A673 (cell line): ENCODE results near the gene ATP10A. TPM values are rescaled to one million over a fixed set of nuclear protein-coding genes. Genes with fewer than 3 reads are reported as not detected.

ENCODE experiments used
- BruUV-seq: library from RNA; stranded (reverse); fragments of 400-500 nt; replicated peaks from 2 replicates; lab custom pipeline; 2021; lab: Mats Ljungman, UMichigan
- CTCF ChIA-PET: fragments of 300-600 bp; sonication (Branson Sonifier 250); formaldehyde crosslinking; loops from one replicate; lab custom pipeline; 2022; ENCODE audit warnings: antibody characterized with exemption; lab: Charles Lee
- POLR2A ChIA-PET: fragments of 300-600 bp; sonication (Branson Sonifier 250); formaldehyde crosslinking; loops from one replicate; lab custom pipeline; 2022; ENCODE audit warnings: antibody characterized with exemption; ENCODE audit not compliant: low non-redundant PET; lab: Charles Lee
- DNase-seq: peaks from one replicate; pipeline ENCODE4 v3.0.0-alpha.2; 2015; ENCODE audit warnings: low spot score
- H3K27ac ChIP-seq: fragments of 200-600 bp; sonication (generic); 2 replicates; pipeline ENCODE4 v1.5.1; 2016; ENCODE audit warnings: mixed run types, low read depth, mild to moderate bottlenecking, mixed read lengths, antibody characterized with exemption, low read length; ENCODE audit not compliant: poor library complexity, severe bottlenecking
- H3K27me3 ChIP-seq: fragments of 200-600 bp; sonication (generic); replicated peaks from 2 replicates; pipeline ENCODE4 v1.6.1; 2017; ENCODE audit warnings: mixed run types, low read depth, mild to moderate bottlenecking, mixed read lengths, antibody characterized with exemption, low read length; ENCODE audit not compliant: insufficient read depth, poor library complexity
- H3K36me3 ChIP-seq: fragments of 200-600 bp; sonication (generic); 2 replicates; pipeline ENCODE4 v1.6.1; 2016; ENCODE audit warnings: mixed run types, mild to moderate bottlenecking, mixed read lengths, antibody characterized with exemption, low read length; ENCODE audit not compliant: insufficient read depth, poor library complexity, severe bottlenecking
- H3K4me1 ChIP-seq: fragments of 200-600 bp; sonication (generic); 2 replicates; pipeline ENCODE4 v1.6.1; 2017; ENCODE audit warnings: mixed run types, mild to moderate bottlenecking, mixed read lengths, antibody characterized with exemption, low read length; ENCODE audit not compliant: insufficient read depth, poor library complexity, severe bottlenecking
- H3K4me3 ChIP-seq: fragments of 200-600 bp; sonication (generic); 2 replicates; pipeline ENCODE4 v1.5.1; 2016; ENCODE audit warnings: low read depth, mixed run types, mild to moderate bottlenecking, mixed read lengths, low read length; ENCODE audit not compliant: poor library complexity, severe bottlenecking
- H3K9me3 ChIP-seq: fragments of 200-600 bp; sonication (generic); 2 replicates; pipeline ENCODE4 v1.6.1; 2016; ENCODE audit warnings: mixed run types, low read depth, mild to moderate bottlenecking, mixed read lengths, antibody characterized with exemption, low read length; ENCODE audit not compliant: poor library complexity, severe bottlenecking
- CTCF ChIP-seq: fragments of 300-800, 200-600 bp; sonication (generic); conservative IDR thresholded peaks from 2 replicates; pipeline ENCODE4 v1.5.1; 2017; ENCODE audit warnings: low read depth, mild to moderate bottlenecking, antibody characterized with exemption, low read length, moderate library complexity, mixed read lengths
- EZH2 ChIP-seq: fragments of 200-600 bp; sonication (generic); IDR thresholded peaks from 2 replicates; pipeline ENCODE4 v1.6.1; 2017; ENCODE audit warnings: borderline replicate concordance, low read depth, mild to moderate bottlenecking, mixed read lengths, antibody characterized with exemption, low read length; ENCODE audit not compliant: poor library complexity, severe bottlenecking
- intact Hi-C: fragments of 100-400 bp; cut with micrococcal nuclease; formaldehyde crosslinking; loops from one replicate; pipeline ENCODE4 v1.10.0; 2022; ENCODE audit not compliant: unreplicated experiment
- total RNA-seq: library from RNA; stranded (reverse); gene quantifications from 2 replicates; pipeline ENCODE4 v1.2.3, GENCODE V29; 2021

ATP10A gene
- total RNA-seq, 1 experiment from 2014 or later = not detected

GRCh38 chr15:25795712-25796111 is 67.4 kb downstream of the ATP10A start:
- no peak for DNase-seq
- Histone ChIP-seq H3K36me3 (no peaks in the 10 kb centered on the region), H3K4me3 (no peak overlapping the region), H3K27ac (no peak overlapping the region), H3K4me1 (no peaks in the 10 kb centered on the region), H3K9me3 (peaks cover 7% of the 10 kb centered on the region), H3K27me3 (no peaks in the 10 kb centered on the region)
- ChIA-PET POLR2A (no interaction called here), CTCF (no interaction called here)
- TF ChIP-seq EZH2 = no peak
- no peak for TF ChIP-seq CTCF
- intact Hi-C loops = no loop called here
- BruUV-seq = no TSS peak

- Histone ChIP-seq H3K27ac (no peak overlapping the region), H3K4me3 (no peak overlapping the region), H3K4me1 (no peaks in the 10 kb centered on the region), H3K27me3 (no peaks in the 10 kb centered on the region), H3K36me3 (no peaks in the 10 kb centered on the region), H3K9me3 (peaks cover 7% of the 10 kb centered on the region)
- BruUV-seq = no TSS peak
- ChIA-PET POLR2A (no interaction called here), CTCF (no interaction called here)
- no peak for DNase-seq
- no peak for TF ChIP-seq EZH2
- no peak for TF ChIP-seq CTCF
- intact Hi-C loops = no loop called here
Measured at GRCh38 chr15:25795061-25795460, 68.1 kb downstream of the ATP10A start.

- no peaks in the 10 kb centered on the region for H3K27me3 ChIP-seq
- POLR2A ChIA-PET = no interaction called here
- no peak overlapping the region for H3K4me3 ChIP-seq
- H3K4me1 ChIP-seq = no peaks in the 10 kb centered on the region
- no TSS peak for BruUV-seq
- peaks cover 10% of the 10 kb centered on the region for H3K9me3 ChIP-seq
- CTCF ChIA-PET = interaction anchor here (0.6 kb wide), 1 partner anchor 285 kb away, joined by 4 read pairs; no protein-coding TSS in a partner anchor
- H3K36me3 ChIP-seq = no peaks in the 10 kb centered on the region
- TF ChIP-seq CTCF (no peak), EZH2 (no peak)
- no peak overlapping the region for H3K27ac ChIP-seq
- intact Hi-C loops = no loop called here
- DNase-seq = no peak
Measured at GRCh38 chr15:25793354-25794050, 69.6 kb downstream of the ATP10A start.
